Stimulated activated CD4-positive, alpha-beta T cell treated with anti-CD3 and anti-CD28 coated beads, Interleukin-15, amount 100 ng/mL, for 1 hour (primary cell): Measurements from ENCODE around the gene SIRPA.

ENCODE experiments used
- DNase-seq, 2 donors: peaks; one replicate each; pipeline ENCODE4 v3.0.0-alpha.2; 2020; ENCODE audit warnings: low read depth in 1 of 2, low spot score in 1 of 2

The SIRPA gene

DNA sequence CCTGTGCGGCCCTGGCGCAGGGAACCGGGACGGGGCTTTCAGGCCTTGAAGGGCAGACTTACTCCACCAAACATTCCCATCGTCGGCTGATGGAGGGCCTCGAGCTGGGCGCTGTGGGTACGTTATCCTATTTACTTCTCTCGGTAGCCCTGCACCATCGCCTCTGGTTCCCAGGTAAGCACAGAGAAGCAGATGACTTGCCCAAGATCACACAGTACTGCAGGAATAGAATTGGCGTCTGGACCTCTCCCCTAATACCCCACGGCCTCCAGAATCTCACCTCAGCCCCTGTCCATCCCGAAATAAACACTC, 52.3 kb downstream of the SIRPA start:
- no peak for DNase-seq

DNA sequence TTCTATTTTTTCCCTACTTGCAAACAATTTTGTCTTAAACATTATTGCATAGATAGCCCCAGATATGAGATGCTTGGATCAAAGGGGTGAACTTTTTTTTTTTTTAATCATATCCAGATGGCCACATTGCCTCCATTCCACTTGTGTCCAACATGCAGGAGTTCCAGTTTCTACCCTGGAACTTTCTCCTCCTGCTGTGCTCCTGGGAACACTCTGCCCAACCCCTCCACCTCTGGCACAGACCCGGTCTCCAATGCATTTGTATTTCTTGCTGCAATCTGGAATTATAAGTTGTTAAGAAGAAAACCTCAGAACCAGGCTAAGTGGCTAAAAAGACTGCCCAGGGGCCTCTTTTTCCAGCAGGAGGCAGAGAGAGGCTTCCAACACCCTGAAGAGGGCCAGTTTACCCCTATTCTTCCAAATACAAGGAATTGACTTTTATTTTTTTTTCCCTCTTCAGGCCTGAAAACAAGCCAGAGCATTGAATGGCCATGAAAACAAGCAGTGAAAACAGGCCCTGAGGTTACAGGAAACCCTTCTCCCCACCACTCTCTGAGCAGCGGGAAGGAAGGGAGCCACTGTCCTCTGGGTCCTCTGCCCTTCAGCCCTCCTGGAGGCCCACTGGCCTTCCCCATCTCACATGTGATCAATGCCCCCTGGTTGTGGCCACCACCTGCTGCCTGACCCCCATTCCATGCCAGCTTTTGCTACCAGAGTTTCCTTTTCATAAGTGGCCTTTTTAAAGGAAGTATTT, 54.3 kb downstream of the SIRPA start:
- DNase-seq, result no peak

DNA sequence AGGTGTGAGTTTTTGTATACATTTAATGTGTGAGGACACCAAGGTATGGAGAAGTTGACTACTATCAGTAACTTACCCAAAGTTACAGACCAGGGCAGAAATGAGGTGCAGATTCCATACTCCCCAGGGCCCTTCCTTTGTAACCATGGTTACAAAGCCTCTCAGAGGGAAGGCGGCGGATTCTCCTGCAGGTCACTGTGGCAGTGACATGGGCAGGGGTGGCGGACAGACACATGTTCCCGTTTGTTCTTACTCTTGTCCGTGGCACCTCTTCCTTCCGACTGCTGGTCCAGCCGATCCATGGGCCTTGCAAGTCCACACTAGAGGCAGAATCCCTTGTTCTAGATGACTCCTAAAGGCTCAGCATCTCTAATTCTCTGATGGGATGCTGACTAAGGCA, 55.6 kb downstream of the SIRPA start:
- DNase-seq, result no peak

DNA sequence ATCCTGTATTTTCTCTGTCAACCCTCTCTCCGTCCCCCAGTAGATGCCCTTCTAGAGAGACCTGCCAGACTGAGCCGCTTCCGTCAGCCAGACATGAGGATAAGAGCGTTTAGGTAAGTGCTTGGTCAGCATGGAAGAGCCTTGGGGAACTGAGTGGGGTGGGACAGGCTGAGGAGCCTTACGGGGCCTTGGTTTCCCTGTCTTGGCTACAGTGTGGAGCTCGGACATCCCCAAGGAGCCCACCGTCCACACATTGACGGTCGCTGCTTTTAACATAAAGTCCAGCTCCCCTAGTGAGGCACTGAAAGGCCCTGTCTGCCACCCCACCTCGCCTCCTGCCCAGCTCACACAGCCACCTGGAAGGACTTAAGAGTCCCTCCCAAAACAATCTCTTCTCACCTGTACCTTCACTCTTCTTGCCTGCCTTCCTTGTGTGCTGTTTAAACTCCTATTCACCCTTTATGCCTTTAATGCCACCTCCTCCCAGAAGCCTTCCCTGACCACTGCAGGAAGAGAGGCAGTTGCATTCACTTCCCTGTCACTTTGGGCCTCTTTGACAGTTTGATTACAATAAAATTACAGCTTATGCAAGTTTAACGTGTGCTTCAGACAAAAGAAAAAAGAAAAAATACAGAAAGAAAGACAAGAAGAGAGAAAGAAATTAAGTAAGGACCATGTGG, 56.4 kb downstream of the SIRPA start:
- DNase-seq, result no peak

DNA sequence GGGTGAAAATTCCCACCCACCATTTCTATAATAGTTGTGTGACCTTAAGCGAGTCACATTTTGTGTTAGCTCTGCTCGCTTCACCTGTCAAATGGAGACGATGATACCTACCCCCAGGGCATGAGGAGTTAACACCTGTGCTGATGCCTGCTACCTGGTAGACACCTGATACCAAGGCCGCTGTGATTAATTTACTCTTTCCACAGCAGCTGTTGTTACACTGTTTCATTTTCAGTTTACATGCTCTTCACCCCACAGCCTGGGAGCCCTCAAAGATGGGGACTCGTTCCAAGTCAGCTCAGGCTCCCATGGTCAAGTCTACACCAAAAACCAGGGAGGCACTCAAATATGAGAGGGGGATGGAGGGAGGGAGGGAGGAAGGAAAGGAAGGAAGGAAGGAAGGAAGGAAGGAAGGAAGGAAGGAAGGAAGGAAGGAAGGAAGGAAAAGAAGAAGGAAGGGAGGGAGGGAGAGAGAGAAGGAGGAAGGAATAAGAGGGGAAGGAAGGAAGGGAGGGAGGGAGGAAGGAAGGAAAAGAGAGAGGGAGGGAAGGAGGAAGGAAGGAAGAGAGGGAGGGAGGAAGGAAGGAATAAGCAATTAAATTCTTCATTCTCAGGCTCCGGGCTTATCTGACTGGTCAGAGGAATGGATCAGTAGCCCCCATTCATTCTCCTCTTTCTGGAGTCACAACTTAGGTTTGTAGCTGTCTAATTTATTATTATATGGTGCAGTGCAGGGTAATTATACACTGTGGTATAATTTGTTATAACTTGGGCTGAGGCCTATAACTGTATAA, 57.7 kb downstream of the SIRPA start:
- no peak for DNase-seq

DNA sequence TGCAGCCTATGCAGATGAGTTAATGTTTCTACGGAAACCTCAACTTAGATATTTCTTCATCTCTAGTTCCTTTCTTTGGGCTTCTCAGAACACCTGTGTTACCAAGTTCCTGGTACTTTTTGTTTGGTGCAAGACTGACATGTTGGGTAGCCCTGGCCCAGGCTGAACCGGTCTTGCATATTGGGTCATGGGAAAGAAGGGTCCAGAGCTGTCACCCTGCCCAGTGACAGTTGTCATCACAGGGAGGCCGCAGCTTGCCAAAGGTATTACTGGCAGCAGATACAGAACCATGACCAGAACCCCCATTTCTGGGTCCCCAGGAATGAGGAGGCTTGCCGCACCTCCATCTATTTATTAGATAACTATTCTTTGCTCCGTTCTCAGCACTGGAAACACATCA, 58.4 kb downstream of the SIRPA start:
- no peak for DNase-seq

DNA sequence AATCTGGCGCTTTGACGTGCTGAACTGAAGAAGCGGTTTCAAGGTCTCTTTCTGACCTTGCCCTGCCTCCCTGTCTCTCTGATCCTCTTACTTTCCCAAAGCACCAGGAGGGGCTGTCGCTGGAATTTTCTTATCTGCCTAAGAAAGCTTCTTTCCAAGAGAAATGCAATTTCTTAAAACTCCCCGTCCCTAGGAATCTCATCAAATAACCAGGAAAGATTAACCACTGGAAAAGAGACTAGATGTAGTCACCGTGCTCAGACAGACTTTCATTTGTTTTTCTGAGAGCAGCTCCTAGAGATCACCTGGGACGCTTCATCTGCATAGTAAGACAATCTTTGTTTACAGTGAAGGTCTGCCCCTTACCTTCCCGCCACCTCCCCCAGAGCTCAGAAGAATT, 60.0 kb downstream of the SIRPA start:
- DNase-seq, result no peak

DNA sequence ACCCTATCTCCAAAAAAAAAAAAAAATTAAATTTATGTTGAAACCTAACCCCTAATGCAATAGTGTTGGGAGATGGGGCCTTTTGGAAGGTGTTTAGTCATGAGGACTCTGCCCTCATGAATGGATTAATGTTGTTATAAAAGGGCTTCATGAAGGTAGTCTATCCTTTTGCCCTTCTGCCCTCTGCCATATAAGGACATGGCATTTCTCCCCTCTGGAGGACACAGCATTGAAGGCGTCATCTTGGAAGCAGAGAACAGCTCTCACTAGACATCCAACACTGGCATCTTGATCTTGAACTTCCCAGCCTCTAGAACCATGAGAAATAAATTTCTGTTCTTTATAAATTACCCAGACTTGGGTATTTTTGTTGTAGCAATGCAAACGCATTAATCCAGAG, 63.2 kb downstream of the SIRPA start:
- DNase-seq, result no peak

DNA sequence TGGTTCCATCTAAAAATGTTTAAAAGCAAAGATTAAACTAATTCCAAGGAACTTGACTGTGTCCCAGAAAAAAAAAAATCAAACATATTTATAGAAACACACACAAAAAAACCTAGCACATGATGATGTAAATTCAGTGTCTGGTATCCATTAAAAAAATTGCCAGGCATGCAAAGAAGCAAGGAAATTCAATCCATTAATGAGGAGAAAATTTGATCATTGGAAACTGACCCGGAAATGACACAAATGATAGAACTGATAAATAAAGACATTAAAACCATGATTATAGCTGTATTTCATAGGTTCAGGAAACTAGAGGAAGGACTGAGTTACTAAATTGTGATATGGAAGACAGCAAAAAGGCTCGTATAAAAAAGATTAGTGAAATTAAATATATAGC, 63.9 kb downstream of the SIRPA start:
- no peak for DNase-seq

DNA sequence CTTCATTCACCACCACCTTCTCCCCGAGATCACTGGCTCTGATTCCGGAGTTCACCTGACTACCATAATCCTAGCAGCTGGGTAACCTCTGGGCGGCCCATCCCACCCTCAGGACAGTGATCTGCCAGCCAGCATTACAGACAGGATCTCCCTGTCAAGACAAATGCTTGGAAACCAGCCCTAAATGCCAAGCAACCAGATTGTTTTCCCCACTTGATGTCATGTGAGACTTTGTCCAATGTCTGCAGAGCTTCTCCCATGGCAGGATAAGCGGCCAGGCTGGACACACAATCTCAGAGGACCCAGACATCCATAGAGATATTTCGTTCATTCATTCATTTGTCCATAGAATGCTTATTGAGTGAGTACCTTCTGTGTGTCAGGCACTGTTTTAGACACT, 66.2 kb downstream of the SIRPA start:
- no peak for DNase-seq

DNA sequence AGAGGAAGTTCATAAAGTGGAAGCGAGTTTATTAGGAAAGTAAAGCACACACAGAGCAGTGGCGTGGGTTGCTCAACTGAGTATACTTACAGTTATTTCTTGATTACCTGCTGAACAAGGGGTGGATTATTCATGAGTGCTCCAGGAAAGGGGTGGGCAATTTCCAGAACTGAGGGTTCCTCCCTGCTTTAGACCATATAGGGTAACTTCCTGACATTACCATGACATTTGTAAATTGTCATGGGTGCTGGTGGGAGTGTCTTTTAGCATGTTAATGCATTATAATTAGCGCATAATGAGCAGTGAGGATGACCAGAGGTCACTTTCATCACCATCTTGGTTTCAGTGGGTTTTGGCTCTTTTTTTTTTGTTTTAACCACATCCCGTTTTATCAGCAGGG, 68.9 kb downstream of the SIRPA start:
- no peak for DNase-seq

DNA sequence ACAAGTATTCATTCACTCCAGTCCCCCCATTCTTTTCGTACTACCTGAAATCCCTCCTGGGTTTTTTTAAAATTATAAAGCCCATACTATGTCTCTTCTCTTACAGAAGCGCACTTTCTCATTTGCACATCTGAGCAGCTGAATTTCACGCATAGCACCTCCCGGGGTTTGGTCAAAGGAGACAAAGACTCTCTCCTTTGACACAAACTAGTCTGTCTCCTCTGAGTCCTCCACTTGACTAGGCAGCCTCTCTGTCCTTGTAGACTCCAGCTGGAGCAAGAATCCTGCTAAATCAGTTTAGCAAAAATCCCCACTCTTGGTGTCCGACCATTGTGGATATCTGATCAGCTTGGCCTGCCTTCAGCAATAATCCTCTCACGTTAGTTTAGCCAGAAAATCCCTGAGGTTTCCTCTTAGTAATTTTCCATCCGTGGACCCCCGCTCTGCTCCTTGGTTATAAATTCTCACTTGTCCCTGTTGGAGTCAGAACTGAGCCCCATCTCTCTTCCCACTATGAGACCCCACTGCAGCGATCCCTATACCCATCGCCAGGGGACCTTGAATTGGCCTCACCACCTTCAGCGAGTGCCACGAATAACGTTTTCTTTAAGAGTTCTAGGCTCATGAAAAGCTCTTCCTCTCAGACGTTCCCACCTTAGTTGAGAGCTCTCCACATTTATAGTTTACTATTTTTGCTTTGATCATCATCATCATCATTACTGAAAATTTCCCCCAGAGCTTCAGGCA, 69.6 kb downstream of the SIRPA start:
- DNase-seq, result peak in 1 of 2 donors; percentile 4

DNA sequence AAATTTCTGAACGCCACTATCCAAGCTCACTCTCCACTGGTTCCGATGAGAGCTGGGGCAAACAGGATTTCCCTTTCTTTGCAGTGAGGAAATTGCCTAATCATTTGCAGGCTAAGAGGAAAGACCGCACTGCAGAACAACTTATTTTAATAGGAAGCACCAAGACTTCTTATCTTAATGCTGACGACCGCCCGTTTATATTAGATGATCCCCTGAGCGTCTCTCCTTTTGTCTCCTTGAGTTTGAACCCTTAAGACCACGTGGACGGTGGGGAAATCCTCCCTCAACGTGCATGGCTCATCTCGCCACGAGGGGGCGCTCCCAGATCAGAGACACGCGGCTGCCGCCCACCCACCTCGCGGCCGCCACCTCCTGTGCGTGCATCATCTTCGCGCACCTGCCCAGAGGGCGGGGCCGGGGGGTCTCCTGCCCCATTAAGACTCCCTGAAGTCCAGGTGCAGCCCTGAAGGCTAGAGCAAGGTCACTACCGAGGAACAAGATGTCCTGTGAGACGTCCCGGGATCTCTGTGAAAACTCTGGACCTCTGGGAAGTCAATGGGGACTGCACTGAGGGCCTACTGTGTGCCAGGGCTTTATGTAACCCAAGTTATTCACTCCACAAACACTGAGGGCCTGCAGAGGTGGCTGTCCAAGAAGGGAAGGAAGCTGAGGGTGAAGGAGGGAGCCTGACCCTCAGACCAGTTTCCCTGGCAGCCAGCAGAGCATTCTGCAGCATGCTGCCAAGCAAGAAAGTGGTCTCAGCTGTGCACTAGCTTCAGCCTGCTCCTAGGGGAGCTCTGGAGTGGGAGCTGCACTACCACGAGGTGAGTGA, 70.5 kb downstream of the SIRPA start:
- DNase-seq, result peak; percentile 42 to 85

DNA sequence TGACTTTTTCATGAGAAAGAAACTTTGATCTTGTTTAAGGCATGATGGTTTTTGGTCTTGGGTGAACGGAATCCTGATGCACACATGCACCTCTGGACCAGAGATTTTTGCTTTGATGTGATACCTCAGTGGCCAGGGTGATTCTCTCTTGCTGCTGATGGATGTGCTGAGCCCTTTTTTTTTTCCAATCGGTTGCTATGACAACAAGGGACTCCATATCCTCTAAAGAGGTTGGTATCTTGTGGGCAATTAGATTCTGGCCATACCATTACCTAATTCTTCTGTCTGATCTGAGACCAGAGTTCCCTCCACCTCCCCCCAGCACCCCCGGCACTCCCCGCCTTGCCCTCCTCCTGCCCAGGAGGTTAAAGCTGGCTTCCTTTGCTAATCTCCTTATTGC, 73.8 kb downstream of the SIRPA start:
- no peak for DNase-seq

DNA sequence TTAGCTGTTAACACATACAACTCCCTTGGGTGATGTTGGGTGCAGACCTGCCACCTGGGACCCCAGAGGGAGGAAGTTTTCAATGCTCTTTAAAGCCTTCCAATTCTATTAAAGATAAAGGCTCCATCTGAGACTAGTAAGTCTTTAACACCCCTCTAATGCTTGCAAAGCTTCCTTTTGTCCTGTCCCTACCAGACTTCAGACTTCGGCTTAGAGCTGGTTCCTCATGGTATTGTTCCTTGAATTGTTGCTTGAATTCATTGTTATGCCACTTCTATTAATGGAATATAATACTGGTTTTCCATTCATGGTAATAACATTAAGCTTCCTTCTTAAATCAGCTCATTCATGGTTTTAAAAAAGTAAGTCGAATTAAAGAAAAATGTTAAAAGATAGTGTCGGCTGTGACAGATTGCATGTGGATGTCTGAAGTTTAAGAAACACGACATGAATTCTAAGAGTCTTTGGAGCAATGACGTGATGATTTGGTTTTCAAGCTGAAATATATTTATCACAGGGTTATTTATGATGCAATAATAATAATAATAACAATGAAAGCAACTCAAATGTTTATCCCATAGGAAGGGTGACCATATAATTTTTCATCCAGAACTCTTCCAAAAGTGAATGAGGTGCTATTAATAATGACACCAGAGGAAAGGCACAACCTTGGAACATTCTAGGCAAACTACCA, 76.8 kb downstream of the SIRPA start:
- DNase-seq, result no peak

DNA sequence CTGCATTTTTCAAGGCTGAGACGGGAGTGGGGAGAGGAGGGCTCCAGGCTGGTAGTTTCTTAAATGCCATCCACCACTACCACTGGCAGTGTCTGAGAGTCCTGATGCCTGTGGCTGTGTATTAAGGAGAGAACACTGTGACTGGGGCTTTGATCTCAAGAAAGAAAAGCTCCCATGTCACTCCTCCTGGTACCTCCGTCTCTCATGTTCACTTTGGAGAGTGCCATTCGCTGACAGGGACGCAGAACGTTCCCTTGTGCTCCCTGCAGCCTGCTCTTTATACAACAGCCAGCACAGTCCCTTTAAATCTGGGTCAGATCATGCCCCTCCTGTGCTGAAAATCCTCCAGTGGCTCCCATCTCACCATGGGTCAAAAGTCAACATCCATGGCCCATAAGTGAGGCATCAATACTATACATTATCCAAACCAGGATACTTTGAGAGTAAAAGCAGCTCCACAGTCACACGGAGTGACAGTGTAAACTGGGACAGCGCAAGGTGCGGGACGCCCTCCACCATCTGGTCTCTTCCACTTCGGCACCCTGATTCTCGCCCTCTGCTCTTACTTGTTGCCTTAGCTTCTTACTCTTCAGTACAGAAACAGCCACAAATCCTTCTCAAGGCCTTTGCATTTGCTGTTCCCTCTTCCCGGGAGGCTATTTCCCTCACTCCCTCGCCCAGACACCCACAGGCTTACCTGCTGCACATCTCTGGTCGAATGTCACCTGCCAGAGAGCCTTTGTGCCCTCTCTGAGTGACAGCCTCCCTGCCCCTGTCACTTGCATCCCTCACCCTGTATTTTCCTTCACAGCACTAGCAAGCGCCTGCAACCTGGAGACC, 78.6 kb downstream of the SIRPA start:
- no peak for DNase-seq

DNA sequence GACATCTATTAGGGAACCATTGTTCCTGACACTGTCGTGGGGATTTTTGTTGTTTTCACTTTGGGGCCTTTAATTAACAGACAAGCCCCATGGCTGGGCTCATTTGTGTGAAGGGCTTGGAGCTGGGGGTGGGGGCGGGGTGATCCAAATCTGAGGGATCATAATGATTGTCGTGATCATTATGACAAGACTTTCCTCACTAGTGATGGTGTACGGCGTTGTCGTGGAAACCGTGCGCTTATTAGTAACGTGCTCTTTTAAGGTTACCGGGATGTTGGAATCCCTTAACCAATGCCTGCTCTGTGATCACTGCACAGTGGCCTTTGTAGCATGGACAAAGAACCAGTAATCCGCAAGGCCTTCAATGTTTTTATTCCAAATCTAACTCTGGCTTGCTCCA, 80.1 kb downstream of the SIRPA start:
- DNase-seq, result no peak

DNA sequence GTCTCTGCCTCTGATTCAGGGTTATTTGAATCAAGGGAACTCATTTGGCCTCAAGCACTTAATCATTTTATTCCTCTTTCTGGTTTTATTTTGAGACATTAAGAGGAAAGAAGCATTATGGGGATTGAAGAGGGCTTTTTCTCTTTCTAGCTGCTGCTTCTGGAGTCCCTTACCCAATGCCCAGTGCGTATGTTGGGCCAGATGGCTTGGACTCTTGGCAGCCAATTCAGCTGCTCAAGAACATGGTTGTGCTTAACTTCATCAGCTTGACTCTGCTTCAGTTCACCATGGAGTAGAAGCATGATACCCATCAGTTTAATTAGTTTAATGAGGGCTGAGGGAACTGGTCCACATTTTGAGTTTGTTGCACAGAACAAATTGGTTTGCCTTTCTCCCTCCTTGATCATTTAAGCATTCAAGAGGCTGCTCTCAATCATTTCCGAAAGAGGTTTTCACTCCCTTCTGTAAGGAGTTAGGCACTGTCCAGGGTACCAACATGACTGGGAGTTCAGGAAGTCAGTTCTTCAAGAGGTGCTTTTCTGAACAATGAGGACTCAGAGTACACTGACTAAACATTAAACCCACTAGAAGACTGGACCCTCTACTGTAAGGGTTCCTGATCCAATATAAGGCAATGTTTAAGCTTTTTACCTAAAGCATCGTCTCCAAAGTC, 84.0 kb downstream of the SIRPA start:
- DNase-seq, result no peak

DNA sequence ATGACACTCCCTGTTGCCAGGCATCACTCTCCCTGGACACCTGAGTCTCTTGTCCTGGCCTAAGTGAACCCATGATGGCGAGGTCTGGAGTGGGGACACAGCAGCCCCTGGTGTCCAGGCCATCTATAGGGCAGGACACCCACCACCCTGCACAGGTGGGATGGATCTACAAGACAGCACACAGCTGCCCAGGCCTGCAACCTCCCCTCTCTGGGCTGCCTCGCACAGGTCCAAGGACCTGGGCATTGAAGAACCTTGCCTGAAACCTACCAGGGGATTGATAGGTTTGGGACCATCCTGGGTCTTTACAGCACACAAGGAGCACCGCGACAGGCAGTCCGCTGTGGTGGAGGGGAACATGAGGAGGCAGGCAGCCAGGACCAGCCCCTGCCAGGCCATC, 87.5 kb downstream of the SIRPA start:
- DNase-seq, result no peak
